Transverse colon (tissue), 4 donors: ENCODE measurements around the gene CCNI.

ENCODE experiments used
- CTCF ChIP-seq, 5 experiments: fragments of 200-600 bp in 3 of 5; fragments of 450-650 bp in 2 of 5; sonication (generic) in 3 of 5; IDR thresholded peaks; 1 replicate in 2 of 5; 2 replicates in 3 of 5; pipeline ENCODE4 v1.5.1; 2016 to 2017; ENCODE audit warnings: antibody characterized with exemption in 5 of 5, inconsistent platforms in 3 of 5, mild to moderate bottlenecking in 2 of 5, moderate library complexity in 1 of 5
- POLR2A ChIP-seq: fragments of 450-650 bp; IDR thresholded peaks from one replicate; pipeline ENCODE4 v1.6.1; 2016; ENCODE audit warnings: antibody characterized with exemption, mild to moderate bottlenecking, moderate library complexity
- POLR2AphosphoS5 ChIP-seq, 3 donors: sonication (generic); formaldehyde crosslinking; IDR thresholded peaks; one replicate each; pipeline ENCODE4 v1.6.1; 2016; ENCODE audit warnings: antibody characterized with exemption in 3 of 3

DNA sequence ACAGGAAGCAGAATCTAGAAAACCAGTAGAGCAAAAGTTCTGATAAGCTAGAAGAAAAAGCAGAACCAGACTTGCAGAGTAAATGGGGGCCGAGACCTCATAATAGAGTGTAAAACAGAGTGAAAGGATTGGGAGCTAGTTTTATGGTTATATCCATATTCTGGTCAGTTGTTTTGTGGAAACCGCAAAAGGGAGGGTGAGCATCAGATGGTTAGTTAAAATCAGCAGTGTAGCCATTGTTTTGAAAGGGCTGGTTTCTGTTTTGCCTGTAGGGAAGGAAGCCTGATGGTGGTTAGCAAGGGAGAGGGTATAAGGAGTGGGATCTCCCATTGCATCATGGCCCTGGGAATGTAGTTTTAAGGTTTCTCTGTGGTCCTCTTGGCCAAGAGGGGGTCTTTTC lies 17.2 kb upstream of the CCNI start:
- TF ChIP-seq CTCF (IDR thresholded peaks at IDR 0.05) (no peak), POLR2AphosphoS5 (IDR thresholded peaks at IDR 0.05) (no peak), POLR2A (no peak)
